ENCODE data around the gene ERICH3.
"Not testable (repeated sequence)": the region's sequence is repeated elsewhere in the genome, so short reads cannot be mapped to it uniquely, and the experiment has no call there.

Gene ERICH3

GRCh38 chr1:74681001-74681400 is 7.4 kb upstream of the ERICH3 start:
- DNase-seq (ENCODE audit: low spot score) = no peak

GRCh38 chr1:74679811-74680210 is 6.2 kb upstream of the ERICH3 start:
- no peak for DNase-seq (ENCODE audit: low spot score)

DNA sequence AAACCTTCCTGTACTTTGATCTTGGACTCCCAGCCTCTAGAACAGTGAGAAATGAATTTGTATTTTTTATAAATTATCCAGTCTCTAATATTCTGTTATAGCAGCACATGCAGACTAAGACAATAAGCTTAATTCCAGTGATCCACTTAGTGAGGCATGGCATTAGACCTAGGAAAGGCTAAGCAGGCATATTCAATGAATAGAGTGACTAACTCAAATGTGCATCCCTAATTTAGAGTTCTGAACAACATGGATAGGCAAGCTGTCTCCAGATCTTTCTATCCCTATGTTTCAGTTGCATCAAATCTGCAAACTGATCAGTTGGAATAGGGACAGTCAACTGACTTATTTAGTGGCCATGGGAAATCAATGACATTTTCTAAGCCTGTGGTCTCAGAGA is 4.3 kb upstream of the ERICH3 start:
- no peak for DNase-seq (ENCODE audit: low spot score)

DNA sequence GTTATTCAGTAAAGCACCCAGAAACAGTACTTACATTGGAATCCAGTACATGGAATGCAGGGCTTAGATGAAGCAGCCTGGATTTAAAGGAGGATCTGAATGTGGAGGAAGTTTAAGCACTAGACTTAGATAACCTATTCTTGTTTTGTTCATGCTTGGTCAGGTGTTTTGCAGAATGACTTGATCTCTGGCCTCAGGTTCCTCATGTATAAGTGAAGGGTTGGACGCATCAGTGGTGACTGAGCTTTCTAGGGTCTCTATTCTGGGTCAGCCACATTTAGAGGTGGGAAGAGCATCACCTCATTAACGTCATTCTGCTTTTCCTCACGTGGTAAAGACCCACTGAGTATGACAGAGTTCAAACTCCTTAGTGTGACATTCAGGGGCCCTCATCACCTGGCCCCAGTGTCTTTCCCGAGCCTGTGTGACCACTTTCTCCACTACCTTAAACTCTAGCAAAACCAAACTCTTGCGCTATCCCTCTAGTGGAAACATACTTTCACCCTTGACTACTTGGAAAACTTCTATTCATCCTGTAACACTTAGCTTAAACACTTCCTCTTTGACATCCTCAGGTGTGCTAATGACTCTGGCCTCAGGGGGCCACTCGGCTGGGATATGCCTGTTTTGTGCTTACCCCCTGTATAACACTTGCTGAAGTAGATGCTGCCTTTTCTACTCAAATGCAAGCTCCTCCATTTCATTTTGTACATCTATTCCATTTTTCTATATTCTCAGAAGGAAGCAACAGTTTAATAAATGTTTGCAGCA is 871 bp upstream of the ERICH3 start:
- DNase-seq (ENCODE audit: low spot score) = no peak

GRCh38 chr1:74670866-74671265 is 2.7 kb downstream of the ERICH3 start:
- not testable (repeated sequence) for DNase-seq (ENCODE audit: low spot score)

DNA sequence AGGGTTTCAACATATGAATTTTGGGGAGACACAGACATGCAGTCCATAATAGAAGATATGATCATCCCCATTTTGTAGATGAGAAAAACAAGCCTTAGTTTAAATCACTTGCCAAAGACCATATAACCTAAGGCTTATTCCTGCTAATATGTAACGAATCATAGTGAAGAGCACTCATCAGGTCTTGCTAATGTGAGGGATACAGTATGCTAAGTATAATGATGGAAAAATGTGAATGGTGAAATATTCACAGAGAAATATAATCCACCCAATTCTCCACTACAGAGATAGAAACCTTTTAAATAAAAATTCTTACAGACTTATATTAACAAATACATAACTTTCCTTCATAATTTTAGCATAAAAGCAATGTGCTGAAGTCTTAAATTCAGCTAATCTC is 18.9 kb downstream of the ERICH3 start:
- DNase-seq (ENCODE audit: low spot score) = no peak

DNA sequence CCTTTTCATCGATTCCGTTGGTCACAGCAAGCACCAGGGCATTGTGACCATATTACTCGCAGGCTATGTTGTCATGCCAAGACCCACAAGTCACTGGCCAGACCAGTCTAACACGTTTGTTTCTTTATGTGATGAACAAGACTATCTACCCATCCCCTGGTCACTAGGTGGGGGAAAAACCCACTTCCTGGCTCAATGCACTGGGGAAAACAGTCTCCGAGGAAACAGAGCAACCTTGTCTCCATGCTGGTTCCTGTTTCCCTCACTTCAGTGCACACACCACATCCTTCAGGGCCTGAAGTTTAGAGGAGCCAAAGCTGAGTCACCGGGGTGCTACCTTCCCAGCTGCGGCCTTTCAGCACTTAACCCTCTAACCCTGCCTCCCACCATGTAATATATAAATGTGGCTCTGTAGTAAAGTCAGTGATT is 20.9 kb downstream of the ERICH3 start:
- no peak for DNase-seq (ENCODE audit: low spot score)

DNA sequence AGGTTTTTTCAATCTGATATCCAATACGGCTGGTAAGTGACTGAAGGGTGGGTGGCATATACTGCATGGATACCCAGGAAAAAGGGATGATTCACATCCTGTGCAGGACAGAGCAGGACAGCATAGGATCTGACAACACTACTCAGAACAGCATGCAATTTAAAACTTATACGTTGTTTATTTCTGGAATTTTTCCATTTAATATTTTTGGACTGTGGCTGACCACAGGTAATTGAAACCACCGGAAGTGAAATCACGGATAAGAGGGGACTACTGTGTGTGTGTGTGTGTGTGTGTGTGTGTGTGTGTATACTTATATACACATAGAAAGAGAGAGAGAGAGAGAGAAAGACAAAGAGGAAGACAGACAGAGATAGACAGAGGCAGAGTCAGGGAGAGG is 23.0 kb downstream of the ERICH3 start:
- DNase-seq (ENCODE audit: low spot score) = no peak

GRCh38 chr1:74641876-74642275 is 31.7 kb downstream of the ERICH3 start:
- no peak for DNase-seq (ENCODE audit: low spot score)

DNA sequence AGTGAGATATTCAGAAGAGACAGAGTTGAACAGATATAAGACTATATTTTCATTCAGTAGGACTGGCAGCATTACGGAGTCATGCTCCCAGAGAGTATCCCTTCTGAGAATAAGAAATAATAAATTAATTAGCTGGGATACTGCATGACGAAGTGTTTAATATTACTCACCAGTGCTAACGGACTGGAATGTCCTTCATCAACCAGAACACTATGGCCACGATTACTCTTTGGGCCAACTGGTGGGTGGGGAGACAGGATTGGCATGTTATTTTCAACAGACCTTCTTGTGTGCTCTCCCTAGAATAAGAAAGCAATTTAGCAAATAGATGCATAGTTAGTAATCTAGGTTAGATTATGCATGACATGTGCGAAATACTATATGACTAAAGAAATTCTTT is 32.4 kb downstream of the ERICH3 start:
- DNase-seq (ENCODE audit: low spot score) = no peak

DNA sequence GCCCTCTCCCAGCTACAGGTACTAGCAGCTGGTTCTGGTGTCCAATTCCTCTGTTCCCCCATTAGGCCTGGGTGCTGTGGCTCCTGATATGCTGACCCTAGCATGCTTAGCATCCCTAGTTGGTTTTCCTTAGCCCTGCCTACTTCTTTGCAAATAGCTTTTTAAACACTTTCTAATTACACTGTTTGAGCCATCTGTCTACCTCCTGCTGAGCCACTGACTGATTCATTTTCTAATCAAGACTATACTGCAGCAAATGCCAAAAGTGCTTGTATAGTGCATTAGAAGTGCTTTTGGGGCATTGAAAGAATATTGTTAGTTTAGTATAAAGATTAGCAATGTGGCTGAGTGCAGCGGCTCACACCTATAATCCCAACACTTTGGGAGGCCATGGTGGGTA is 36.3 kb downstream of the ERICH3 start:
- DNase-seq (ENCODE audit: low spot score) = no peak

DNA sequence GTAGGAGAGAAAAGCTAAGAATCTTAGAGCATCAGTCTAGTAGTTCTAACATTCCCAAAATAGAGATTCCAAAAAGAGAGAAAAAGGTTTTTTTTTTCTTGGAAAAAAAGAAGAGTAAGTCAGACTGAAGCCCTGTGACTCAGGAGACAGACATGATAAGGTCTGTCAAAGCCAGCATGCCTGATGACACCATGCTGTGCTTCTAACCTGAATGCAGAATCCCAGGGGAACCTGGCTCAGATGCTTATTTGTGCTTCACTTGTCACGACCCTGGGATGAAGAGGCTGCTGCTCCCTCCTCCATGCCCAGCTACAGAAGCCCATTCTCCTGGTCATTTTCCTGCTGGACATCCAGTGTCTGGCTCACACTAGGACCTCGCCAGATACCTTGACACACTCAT is 44.3 kb downstream of the ERICH3 start:
- DNase-seq (ENCODE audit: low spot score) = no peak

- DNase-seq (ENCODE audit: low spot score) = no peak
These were observed 49.9 kb downstream of the ERICH3 start for GRCh38 chr1:74623716-74624115.

DNA sequence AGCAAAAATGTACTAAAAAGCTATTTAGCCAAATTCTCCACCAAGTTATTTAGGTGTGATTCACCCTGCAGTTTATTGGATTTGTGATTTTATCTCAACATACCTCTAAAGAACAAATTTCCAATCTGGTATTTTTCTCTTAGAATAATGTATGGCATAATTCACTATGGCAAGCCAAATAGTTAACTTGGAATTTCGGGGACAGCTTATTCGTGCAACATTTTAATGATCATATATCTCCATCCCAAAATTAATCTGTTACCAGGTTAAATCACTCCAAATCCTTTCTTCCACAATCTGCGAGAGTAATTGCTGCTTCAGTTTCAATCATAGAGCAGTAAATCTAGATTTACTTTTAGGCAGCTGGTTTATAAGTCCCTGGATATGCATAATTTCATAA is 53.4 kb downstream of the ERICH3 start:
- DNase-seq (ENCODE audit: low spot score) = no peak

GRCh38 chr1:74618974-74619373 is 54.6 kb downstream of the ERICH3 start:
- no peak for DNase-seq (ENCODE audit: low spot score)

GRCh38 chr1:74613894-74614293 is 59.7 kb downstream of the ERICH3 start:
- DNase-seq (ENCODE audit: low spot score) = no peak

- no peak for DNase-seq (ENCODE audit: low spot score)
These were observed 61.7 kb downstream of the ERICH3 start for GRCh38 chr1:74611887-74612286.

DNA sequence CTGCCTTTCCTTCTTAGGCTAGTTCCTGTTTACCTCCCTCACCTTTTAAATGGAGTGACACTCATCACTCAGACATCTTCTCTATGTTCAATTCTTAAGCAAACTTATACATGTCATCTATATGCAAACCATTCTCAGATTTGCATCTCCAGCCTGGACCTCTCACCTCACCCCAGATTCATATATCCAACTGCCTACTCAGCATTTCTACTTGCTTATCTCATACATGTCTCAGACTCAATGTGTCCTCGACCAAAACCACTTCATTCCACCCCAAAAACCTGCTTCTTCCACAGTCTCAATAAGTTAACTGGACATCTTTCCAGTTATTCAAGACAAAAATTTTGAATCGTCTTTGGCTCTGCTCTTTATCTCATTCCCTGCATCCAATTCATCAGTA is 62.6 kb downstream of the ERICH3 start:
- no peak for DNase-seq (ENCODE audit: low spot score)

GRCh38 chr1:74609810-74610371 is 63.7 kb downstream of the ERICH3 start:
- no peak for DNase-seq (ENCODE audit: low spot score)

GRCh38 chr1:74596717-74597116 is 76.9 kb downstream of the ERICH3 start:
- no peak for DNase-seq (ENCODE audit: low spot score)

DNA sequence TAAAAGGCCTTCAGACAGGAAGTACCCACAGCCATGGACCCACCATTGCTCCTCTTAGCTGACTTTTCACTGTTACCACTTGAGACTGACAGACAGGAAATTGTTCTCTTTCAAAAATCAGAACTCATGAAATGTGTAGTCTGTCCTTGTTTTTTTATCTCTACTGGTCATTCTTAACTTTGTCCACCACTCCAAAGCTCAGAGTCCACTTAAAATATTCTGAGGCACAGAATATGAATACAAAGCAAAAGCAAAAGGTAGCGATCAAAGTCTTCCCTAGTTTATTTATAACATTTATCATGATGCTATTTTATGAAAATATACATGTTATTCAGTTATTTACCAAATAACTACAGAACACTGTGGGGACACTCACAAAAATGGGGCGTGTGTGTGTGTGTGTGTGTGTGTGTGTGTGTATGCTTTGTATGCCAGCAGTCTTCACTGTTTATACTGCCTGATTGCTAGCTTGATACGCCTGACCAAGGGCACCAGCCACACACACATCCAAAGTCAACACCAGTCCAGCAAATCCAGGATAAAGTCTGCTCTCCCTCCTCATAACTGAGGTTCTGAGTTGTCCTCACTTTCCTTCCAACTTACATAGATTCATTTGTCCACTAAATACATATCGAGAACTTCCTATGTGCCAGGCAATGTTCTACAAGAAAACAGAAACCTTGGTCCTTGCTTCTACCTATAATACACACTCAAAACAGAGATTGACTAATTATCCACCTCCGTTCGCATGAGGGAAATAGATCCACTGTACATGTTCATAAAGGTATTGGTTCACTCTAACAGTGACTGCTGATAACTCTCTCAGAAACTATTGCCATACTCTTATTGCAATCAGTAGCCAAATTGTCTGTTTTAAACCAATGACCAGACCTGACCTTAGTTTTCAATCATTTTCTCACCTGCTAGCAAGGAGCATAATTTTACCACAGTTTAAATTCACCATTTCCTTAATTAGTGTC is 79.4 kb downstream of the ERICH3 start:
- no peak for DNase-seq (ENCODE audit: low spot score)

GRCh38 chr1:74592580-74593355 is 80.8 kb downstream of the ERICH3 start:
- DNase-seq (ENCODE audit: low spot score) = no peak
